ENCODE results near the gene MACROD2.

Gene MACROD2

DNA sequence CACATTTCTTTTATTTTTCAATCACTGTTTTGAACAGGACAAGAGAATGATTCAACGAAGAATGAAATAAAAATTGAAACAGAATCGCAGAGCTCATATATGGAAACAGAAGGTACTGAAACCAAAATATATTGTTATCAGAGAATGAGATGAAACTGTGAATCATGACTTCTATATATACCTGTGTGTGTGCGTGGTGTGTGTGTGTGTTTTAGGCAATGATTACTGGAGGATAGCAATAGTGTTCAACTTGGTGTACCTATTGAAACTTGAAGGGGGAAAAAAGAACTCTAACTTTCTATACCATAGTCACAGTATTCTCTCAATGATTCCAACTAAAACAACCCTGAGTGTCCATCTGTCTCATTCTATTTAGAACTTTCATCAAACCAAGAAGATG lies 1991.4 kb downstream of the MACROD2 start:
- DNase-seq (ENCODE audit: insufficient read length, low spot score) (no peak), FAIRE-seq (peak; percentile 80)
- TF ChIP-seq POU2F2 (IDR thresholded peaks at IDR 0.05; ENCODE audit: low read depth, low read length) (no peak), TAF1 (IDR thresholded peaks at IDR 0.05; ENCODE audit: low read depth, low read length) (no peak), PAX5 (IDR thresholded peaks at IDR 0.05; ENCODE audit: insufficient read depth, low read length, severe bottlenecking) (no peak), POLR2A (IDR thresholded peaks at IDR 0.05; ENCODE audit: low read depth, low read length) (no peak), POLR2AphosphoS5 (IDR thresholded peaks at IDR 0.05; ENCODE audit: low read depth, low read length) (no peak), SPI1 (IDR thresholded peaks at IDR 0.05; ENCODE audit: low read depth, low read length) (no peak)

DNA sequence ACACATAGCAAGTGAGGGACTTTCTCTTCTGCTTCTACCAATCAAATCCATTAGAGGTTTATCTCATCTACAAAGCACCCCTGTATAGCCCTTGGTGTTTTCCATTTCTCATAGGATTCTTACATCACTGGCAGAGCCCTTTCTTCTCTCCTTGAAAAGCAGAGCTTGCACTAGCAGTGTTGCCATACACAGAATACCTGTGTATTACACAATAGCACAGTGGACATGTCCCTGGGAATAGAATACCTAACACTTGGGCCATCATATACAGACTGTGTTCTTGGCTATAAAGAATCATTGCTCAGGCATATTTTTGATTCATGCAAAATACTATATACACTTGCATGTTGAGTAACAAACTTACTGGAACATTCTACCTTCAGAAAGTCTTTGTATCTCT lies 1996.0 kb downstream of the MACROD2 start:
- TF ChIP-seq SPI1 (IDR thresholded peaks at IDR 0.05; ENCODE audit: low read depth, low read length): no peak
- DNase-seq (ENCODE audit: insufficient read length, low spot score) (no peak), FAIRE-seq (no peak)

DNA sequence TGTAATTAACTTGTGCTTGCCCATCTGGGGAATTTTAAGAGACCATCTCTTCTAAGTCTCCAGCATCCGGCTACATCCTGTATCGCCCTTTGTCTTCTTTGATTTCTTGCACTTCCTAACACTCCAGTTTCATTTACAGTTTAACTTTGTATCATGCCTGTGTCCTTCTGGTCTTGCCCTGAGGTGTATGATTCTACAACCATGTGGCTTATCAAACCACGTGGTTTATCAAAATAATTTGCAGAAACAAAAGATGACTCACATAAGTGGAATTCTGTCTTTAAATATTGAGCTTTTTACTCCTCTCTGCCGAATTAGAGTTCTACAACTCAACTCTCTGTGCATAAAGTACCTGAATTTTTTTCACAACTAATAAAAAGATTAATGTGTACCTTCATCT lies 1997.2 kb downstream of the MACROD2 start:
- FAIRE-seq: no peak
- TF ChIP-seq SPI1 (IDR thresholded peaks at IDR 0.05; ENCODE audit: low read depth, low read length) (no peak), POU2F2 (IDR thresholded peaks at IDR 0.05; ENCODE audit: low read depth, low read length) (no peak), PAX5 (IDR thresholded peaks at IDR 0.05; ENCODE audit: insufficient read depth, low read length, severe bottlenecking) (no peak), POLR2AphosphoS5 (IDR thresholded peaks at IDR 0.05; ENCODE audit: low read depth, low read length) (no peak), POLR2A (IDR thresholded peaks at IDR 0.05; ENCODE audit: low read depth, low read length) (no peak)

DNA sequence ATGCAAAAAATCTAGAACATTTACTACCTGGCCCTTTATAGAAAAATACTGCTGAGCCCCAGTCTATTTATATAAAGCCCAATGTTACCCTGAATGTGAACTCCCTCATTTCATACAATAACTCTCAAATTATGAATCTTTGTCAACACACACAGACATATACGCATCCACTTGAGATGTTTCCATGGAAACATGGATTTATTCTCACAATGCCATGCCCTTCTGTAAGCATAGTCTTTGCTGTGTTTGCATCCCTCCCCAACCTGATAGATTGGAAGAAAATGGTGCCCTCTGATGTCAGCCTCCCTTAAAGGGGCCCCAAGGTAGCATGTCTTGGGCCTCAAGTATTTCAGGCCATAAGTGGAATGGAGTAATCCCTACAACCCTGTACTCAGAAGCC lies 2004.8 kb downstream of the MACROD2 start:
- no peak for DNase-seq (ENCODE audit: insufficient read length, low spot score)
- no peak for FAIRE-seq
- TF ChIP-seq PAX5 (IDR thresholded peaks at IDR 0.05; ENCODE audit: insufficient read depth, low read length, severe bottlenecking) (no peak), POLR2AphosphoS5 (IDR thresholded peaks at IDR 0.05; ENCODE audit: low read depth, low read length) (no peak), SPI1 (IDR thresholded peaks at IDR 0.05; ENCODE audit: low read depth, low read length) (no peak), POU2F2 (IDR thresholded peaks at IDR 0.05; ENCODE audit: low read depth, low read length) (no peak), TAF1 (IDR thresholded peaks at IDR 0.05; ENCODE audit: low read depth, low read length) (no peak), POLR2A (IDR thresholded peaks at IDR 0.05; ENCODE audit: low read depth, low read length) (no peak)

More for the DNA sequence above, 1997.2 kb downstream of the MACROD2 start:
- no peak for DNase-seq (ENCODE audit: insufficient read length, low spot score)

DNA sequence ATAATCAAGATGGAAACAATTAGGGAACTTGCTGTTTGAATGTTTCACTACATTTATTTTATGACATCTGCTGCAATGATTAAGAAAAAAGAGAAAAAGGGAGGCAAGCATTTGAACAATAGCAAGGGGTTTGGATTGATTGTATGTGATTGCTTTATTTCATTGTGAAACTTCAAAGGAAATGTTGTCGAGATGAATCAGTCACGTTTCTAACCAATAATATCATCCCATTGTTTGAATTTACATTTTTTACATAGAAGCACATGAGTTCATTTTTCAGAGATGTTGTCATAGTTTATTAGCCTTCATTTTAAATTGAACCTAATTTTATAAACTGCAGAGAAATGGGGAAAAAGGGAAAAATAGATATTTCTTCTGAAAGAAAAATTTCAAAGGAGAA lies 2006.0 kb downstream of the MACROD2 start:
- DNase-seq (ENCODE audit: insufficient read length, low spot score) (no peak), FAIRE-seq (no peak)
- no peak for TF ChIP-seq POLR2AphosphoS5 (IDR thresholded peaks at IDR 0.05; ENCODE audit: low read depth, low read length)

DNA sequence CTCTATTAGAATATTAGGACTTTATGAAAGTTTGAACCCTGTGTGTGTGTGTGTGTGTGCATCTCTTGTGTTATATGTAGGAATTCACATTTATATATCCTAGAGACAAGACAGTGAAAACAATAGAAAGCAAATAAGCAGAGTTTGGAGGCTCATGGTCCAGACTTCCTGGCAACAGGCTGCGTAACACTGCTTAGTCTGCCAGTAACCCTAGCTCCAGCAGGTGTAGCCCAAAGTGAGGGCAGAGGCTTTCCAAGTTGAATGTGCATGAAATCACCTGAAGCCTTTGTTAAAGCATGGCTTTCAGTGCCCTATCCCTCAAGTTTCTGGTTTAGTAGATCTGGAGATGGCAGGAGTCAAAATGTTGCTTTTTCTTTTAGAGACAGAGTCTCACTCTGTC lies 2008.0 kb downstream of the MACROD2 start:
- TF ChIP-seq SPI1 (IDR thresholded peaks at IDR 0.05; ENCODE audit: low read depth, low read length): no peak
- TF ChIP-seq POU2F2 (IDR thresholded peaks at IDR 0.05; ENCODE audit: low read depth, low read length): no peak
- no peak for TF ChIP-seq POLR2AphosphoS5 (IDR thresholded peaks at IDR 0.05; ENCODE audit: low read depth, low read length)
- TF ChIP-seq PAX5 (IDR thresholded peaks at IDR 0.05; ENCODE audit: insufficient read depth, low read length, severe bottlenecking): no peak
- no peak for TF ChIP-seq POLR2A (IDR thresholded peaks at IDR 0.05; ENCODE audit: low read depth, low read length)
- no peak for TF ChIP-seq TAF1 (IDR thresholded peaks at IDR 0.05; ENCODE audit: low read depth, low read length)
- FAIRE-seq: no peak
- DNase-seq (ENCODE audit: insufficient read length, low spot score): no peak

DNA sequence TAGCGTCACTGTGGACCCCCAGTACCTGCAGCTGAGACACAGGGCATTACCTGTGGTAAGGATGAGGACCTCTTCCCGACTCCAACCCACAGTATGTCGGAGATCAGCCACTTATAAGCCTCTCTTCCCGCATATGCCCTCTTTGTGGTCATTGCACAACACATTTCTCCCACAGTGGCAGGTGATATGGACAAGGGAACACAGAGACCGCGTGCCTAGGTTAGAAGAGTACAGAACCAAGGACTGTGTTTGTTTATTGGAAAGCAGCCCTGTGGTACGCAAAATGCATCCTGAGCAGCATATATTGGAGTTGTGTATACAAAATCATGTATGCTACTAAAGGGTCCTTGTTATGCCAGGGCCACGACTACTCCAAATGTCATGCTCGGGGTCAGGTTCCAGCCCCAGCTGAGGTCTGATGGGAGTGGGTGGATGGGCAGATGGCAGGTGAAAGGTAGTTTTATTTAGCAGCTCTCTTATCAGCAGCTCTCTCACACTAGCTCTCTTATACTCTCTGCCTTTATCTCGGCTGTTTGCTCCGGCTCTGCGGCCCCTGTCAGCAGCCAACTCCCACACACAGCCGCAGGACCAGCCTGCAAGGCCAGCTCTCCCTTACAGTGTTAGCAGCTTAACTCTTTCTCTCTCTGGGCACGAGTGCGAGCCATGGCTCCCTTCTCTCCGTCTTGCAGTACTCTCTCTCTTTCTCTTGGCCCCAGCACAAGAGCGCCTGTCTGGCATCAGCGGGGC lies 2009.0 kb downstream of the MACROD2 start:
- DNase-seq (ENCODE audit: insufficient read length, low spot score) (no peak), FAIRE-seq (no peak)
- TF ChIP-seq POLR2AphosphoS5 (IDR thresholded peaks at IDR 0.05; ENCODE audit: low read depth, low read length) (no peak), SPI1 (IDR thresholded peaks at IDR 0.05; ENCODE audit: low read depth, low read length) (no peak), POLR2A (IDR thresholded peaks at IDR 0.05; ENCODE audit: low read depth, low read length) (no peak), TAF1 (IDR thresholded peaks at IDR 0.05; ENCODE audit: low read depth, low read length) (no peak), POU2F2 (IDR thresholded peaks at IDR 0.05; ENCODE audit: low read depth, low read length) (no peak), PAX5 (IDR thresholded peaks at IDR 0.05; ENCODE audit: insufficient read depth, low read length, severe bottlenecking) (no peak)

DNA sequence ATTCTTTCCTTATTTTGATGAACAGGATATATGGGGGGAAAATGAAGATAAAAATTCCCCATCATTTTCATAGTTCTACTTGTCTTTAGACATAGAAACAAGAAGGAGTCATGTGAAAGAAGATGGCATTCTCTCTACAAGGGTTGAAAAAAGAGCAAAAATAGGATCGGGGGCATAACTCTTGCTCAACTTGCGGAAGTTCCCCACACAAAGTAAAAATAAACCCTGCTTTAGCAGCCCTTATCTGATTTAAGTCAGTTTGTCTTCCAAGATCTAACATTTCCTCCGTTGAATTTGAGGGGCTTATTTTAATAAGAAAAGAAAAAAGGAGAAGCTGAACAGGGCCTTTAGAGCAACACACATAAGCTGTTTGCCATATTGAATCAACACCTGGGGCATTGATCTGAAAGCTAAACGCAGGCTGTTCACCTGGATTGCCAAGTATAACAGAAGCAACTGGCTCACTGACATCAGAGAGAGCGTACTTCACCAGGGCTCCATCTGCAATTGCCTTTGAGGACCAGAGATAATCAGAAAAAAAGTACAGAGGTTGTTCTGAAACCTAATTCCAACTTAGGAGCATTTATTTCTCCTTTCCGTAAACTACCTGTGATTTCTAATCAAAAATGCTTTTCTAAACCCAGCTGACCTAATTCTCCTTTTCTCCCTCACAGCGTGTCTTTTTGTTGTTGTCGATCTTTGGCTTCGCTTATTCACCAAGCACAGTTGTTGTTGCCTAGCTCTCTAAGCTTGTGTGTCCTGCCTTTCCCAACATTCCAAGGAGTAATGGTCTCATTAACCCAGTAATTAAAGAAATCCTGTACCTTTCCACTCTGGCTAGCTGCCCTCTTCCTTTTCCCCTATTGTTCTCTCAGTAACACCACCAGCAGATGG lies 2010.0 kb downstream of the MACROD2 start:
- TF ChIP-seq POLR2A (IDR thresholded peaks at IDR 0.05; ENCODE audit: low read depth, low read length) (no peak), POU2F2 (IDR thresholded peaks at IDR 0.05; ENCODE audit: low read depth, low read length) (no peak), POLR2AphosphoS5 (IDR thresholded peaks at IDR 0.05; ENCODE audit: low read depth, low read length) (no peak), SPI1 (IDR thresholded peaks at IDR 0.05; ENCODE audit: low read depth, low read length) (no peak), PAX5 (IDR thresholded peaks at IDR 0.05; ENCODE audit: insufficient read depth, low read length, severe bottlenecking) (no peak), TAF1 (IDR thresholded peaks at IDR 0.05; ENCODE audit: low read depth, low read length) (no peak)
- no peak for DNase-seq (ENCODE audit: insufficient read length, low spot score)
- no peak for FAIRE-seq

DNA sequence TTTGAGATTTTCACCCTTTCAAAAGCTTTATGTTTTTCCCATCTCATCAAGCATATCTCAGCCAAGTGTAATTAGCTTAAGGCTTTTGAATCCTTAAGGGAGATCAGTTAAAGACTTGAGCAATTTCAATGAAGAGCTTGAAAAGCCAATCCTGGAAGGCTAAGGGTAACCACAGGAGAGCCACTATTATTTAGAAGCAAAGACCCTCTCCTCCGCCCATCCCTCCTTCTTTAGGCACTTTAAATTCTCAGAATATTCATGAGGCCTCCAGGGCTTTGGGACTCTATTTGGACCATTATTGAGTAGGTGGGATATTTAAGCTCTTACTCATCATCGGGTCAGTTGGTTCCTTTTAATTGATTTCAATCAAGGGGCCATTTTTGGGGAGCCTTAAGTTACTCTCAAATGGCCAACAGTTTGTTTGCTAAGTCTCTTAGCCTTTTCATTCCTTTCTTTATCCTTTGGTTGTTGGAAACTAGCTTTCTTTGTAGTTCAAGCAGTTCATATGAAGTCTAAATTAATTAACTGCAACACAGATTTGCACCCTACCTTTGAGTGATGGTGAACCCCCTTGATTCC lies 2010.7 kb downstream of the MACROD2 start:
- DNase-seq (ENCODE audit: insufficient read length, low spot score): no peak
- no peak for FAIRE-seq
- TF ChIP-seq SPI1 (IDR thresholded peaks at IDR 0.05; ENCODE audit: low read depth, low read length) (no peak), POLR2A (IDR thresholded peaks at IDR 0.05; ENCODE audit: low read depth, low read length) (no peak), TAF1 (IDR thresholded peaks at IDR 0.05; ENCODE audit: low read depth, low read length) (no peak), POU2F2 (IDR thresholded peaks at IDR 0.05; ENCODE audit: low read depth, low read length) (no peak), PAX5 (IDR thresholded peaks at IDR 0.05; ENCODE audit: insufficient read depth, low read length, severe bottlenecking) (no peak), POLR2AphosphoS5 (IDR thresholded peaks at IDR 0.05; ENCODE audit: low read depth, low read length) (no peak)
